Sciatic nerve (tissue), 2 donors: ENCODE data around the gene ACBD3. TPM values are rescaled to one million over a fixed set of nuclear protein-coding genes. Genes with fewer than 3 reads are reported as not detected.

Experiments used
- ATAC-seq: fragments of 200-7000 bp; cut with Tn5 transposase; one replicate; pipeline ENCODE4 v1.9.1; 2020; ENCODE audit warnings: mild to moderate bottlenecking, moderate library complexity
- DNase-seq: peaks from one replicate; pipeline ENCODE4 v3.0.0-alpha.2; 2020; ENCODE audit warnings: low spot score
- intact Hi-C: fragments of 100-400 bp; cut with DNase I; formaldehyde crosslinking; loops from one replicate; pipeline ENCODE4 v1.14.2; 2022
- total RNA-seq: library from RNA; stranded (reverse); fragmentation: NEBNext Ultra II Directional; extraction: Animal tissue kit (Norgen Biotek cat#: 25700); gene quantifications from one replicate; pipeline ENCODE4 v1.2.1, GENCODE V29; 2021
- donor health status: DM: no; HTN: no; CAD: no.
- donor health status: DM: no; HTN: no; CAD: no.

ACBD3 gene
- total RNA-seq, 1 donor from 2014 or later = 49.8 TPM

DNA sequence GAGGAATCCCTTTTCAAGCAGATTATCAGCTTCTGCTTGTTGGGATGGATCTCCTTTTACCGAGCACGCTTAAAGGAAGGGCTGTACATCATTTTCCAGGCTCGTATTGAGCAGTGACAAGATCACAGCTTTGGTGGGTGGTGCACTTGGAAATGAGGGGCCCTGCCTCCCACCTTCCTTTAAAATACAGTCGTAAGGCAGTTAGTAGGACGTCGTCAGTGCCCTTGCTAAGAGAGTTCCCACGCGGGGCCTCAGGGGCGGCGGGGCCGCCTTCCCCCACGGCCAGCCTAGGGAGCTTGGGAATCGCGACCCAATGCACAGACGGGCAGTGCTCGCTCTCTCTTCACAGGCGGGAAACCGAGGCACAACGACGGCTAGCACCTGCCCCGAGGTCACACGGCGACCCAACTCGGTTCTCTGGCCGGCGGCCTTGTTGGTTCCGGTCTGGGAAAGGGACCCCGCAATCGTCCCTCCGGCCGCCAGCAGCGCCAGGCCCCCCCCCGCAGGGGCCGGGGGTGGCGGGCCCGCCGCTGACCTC lies 65.4 kb downstream of the ACBD3 start:
- DNase-seq (no peak), ATAC-seq (no peak)
- intact Hi-C loops = loop anchor here (5.0 kb wide), 1 partner anchor 71 kb away; no protein-coding TSS in a partner anchor

DNA sequence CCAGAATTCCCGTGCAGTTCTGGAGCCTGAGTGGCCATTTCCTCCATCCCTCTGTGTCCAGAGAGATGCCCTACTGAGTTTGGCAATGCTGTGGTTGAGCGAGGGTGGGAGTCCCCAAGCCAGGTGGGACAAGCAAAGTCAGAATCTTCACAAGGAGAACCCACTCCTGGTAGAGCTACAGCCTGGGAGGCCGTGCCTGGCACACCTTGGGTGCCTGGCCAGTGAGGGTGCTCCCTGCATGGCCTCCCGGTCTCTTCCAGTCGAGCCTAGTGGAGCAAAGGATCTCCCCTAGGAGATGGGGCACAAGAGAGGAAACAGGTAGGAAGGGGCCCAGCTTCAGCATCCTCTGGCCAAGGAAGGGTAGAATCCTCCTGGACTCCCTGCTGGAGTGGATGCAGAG lies 66.1 kb downstream of the ACBD3 start:
- no peak for ATAC-seq
- DNase-seq = no peak
- intact Hi-C loops = loop anchor here (5.0 kb wide), 1 partner anchor 72 kb away; no protein-coding TSS in a partner anchor

GRCh38 chr1:226119169-226119568 lies 67.4 kb downstream of the ACBD3 start:
- intact Hi-C loops = loop anchor here (5.0 kb wide), 1 partner anchor 52 kb away; no protein-coding TSS in a partner anchor

GRCh38 chr1:226118357-226118756 lies 68.2 kb downstream of the ACBD3 start:
- ATAC-seq (no peak), DNase-seq (no peak)
- intact Hi-C loops = loop anchor here (5.0 kb wide), 1 partner anchor 51 kb away; no protein-coding TSS in a partner anchor

More at GRCh38 chr1:226119169-226119568, 67.4 kb downstream of the ACBD3 start:
- DNase-seq (no peak), ATAC-seq (no peak)

DNA sequence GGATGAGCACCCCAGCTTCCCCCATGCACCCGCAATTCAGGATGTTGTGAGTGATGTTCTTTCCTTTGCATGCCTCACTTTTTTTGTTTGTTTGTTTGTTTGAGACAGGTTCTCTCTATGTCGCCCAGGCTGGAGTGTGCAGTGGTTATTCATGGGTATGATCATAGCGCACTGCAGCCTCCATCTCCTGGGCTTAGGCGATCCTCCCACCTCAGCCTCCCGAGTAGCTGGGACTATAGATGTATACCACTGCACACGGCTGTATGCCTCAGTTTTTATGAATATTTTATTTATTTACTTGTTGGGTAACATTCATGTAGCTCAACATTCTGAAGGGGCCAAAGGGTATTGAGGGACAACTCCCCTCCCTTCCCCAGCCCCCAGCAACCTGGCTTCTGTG lies 69.2 kb downstream of the ACBD3 start:
- no peak for ATAC-seq

GRCh38 chr1:226116673-226117072 lies 69.9 kb downstream of the ACBD3 start:
- intact Hi-C loops = loop anchor here (5.0 kb wide), 1 partner anchor 49 kb away; no protein-coding TSS in a partner anchor
- no peak for DNase-seq

More for the DNA sequence above, 69.2 kb downstream of the ACBD3 start:
- intact Hi-C loops = loop anchor here (5.0 kb wide), 1 partner anchor 50 kb away; no protein-coding TSS in a partner anchor
- no peak for DNase-seq

DNA sequence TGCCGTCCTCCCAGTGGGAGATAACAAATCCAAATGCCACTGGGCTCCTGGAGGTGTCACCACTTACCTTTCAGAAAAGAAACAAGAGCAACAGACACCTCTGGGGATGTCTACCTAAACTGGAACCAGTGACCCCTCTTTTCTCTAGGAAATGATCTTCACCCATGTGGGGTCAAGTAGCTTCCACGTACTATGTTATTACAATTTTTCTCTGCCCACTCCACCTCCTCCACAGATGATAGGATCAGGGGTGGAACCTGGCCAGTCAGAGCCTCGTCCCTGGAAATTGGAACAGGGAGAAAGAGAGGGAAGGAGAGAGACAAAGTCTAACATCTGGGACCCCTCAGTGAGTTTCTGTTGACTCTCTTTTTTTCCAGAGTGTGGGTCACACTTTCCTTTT lies 73.9 kb downstream of the ACBD3 start:
- DNase-seq (no peak), ATAC-seq (no peak)
- intact Hi-C loops = no loop called here

More at GRCh38 chr1:226116673-226117072, 69.9 kb downstream of the ACBD3 start:
- no peak for ATAC-seq

DNA sequence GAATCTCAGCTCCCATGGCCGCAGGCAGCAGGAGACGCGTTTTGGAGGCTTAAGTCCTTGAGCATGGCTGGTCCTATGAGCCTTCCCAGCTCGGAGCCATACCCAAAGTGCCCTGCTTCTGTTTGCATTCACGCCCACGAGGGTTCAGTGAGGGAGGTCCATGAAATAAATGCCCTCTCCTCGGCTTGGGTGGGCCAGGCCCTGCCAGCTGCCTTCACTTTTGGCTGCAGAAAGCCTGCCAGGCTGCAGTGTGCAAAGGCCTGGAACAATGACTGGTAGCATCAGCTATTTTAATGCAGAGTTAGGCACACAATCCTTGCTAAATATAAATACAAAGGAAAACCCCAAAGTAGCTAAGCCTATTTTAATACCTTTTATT lies 74.7 kb downstream of the ACBD3 start:
- DNase-seq = no peak
- no peak for ATAC-seq
- intact Hi-C loops = no loop called here

- DNase-seq (no peak), ATAC-seq (no peak)
- intact Hi-C loops = no loop called here
Observed at GRCh38 chr1:226111098-226111882, 75.3 kb downstream of the ACBD3 start.

GRCh38 chr1:226110249-226111097 lies 76.1 kb downstream of the ACBD3 start:
- intact Hi-C loops = no loop called here
- ATAC-seq = peak; percentile 59

GRCh38 chr1:226109829-226110248 lies 76.7 kb downstream of the ACBD3 start:
- ATAC-seq = peak; percentile 96
- intact Hi-C loops = no loop called here
- DNase-seq = peak; percentile 93

More at GRCh38 chr1:226110249-226111097, 76.1 kb downstream of the ACBD3 start:
- peak; percentile 81 for DNase-seq

- intact Hi-C loops = no loop called here
- DNase-seq (no peak), ATAC-seq (peak; percentile 74)
Observed at GRCh38 chr1:226108935-226109828, 77.4 kb downstream of the ACBD3 start.

DNA sequence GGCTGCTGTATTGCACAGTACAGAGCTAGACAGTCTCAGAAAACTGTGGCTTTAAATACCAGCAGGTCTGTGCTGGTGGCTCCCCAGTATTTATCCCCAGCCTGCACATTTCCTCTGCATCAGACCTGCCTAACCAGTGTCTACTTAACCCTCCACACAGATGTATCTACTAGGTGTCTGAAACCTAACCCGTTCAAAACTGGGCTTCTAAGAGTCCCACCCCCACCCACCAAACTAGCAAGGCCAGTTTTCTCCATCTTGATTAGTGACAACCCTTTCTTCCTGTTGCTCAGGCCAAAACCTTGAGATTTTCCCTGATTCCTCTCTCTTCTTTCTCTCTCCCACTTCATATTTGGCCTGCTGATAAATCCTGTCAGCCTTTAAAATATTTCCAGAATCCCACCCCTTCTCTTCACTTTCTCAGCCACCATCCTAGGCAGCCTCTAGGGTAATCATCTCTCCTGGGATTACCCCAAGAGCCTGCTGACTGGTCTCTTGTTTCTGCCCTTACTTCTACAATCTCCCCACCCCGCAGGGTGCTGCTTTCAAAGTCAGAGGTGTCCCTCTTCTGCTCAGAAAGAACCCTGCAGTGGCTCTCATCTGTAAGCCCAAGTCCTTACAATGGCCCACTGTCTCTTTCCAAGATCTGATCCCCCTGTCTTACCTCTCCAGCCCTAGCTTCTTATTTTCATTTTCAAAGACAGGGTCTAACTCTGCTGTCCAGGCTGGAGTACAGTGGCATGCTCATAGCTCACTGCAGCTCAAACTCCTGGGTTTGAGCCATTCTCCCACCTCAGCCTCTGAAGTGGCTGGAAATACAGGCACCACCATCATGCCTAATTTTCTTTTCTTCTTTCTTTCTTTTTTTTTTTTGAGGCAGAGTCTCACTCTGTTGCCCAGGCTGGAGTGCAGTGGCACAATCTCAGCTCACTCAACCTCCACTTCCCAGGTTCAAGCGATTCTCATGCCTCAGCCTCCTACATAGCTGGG lies 78.8 kb downstream of the ACBD3 start:
- intact Hi-C loops = no loop called here
- DNase-seq (no peak), ATAC-seq (no peak)

GRCh38 chr1:226104671-226105121 lies 81.8 kb downstream of the ACBD3 start:
- ATAC-seq = no peak
- intact Hi-C loops = no loop called here
- no peak for DNase-seq

- intact Hi-C loops = no loop called here
- peak; percentile 69 for ATAC-seq
- no peak for DNase-seq
Observed at GRCh38 chr1:226100436-226101391, 85.8 kb downstream of the ACBD3 start.
